Ectodermal cell (in vitro differentiated cells): ENCODE measurements around the gene RAB35.
A peak's percentile ranks its signal among the peaks of the same experiment; 100 is the strongest.

Experiments used
- H3K27ac ChIP-seq: 2 replicates; pipeline ENCODE4 v1.7.0; 2013; ENCODE audit warnings: mild to moderate bottlenecking, low read depth, low read length; ENCODE audit not compliant: insufficient read depth, poor library complexity, severe bottlenecking
- H3K27me3 ChIP-seq: 2 replicates; pipeline ENCODE4 v1.7.0; 2013; ENCODE audit warnings: mild to moderate bottlenecking, low read length; ENCODE audit not compliant: insufficient read depth, control insufficient read depth, poor library complexity, severe bottlenecking
- H3K36me3 ChIP-seq: one replicate; pipeline ENCODE4 v1.7.0; 2013; ENCODE audit warnings: low read length; ENCODE audit not compliant: control insufficient read depth, insufficient read depth
- H3K4me1 ChIP-seq: one replicate; pipeline ENCODE4 v1.7.0; 2013; ENCODE audit warnings: low read length; ENCODE audit not compliant: control insufficient read depth, insufficient read depth
- H3K4me3 ChIP-seq: 2 replicates; pipeline ENCODE4 v1.7.0; 2013; ENCODE audit warnings: low read depth, low read length, control low read depth; ENCODE audit not compliant: insufficient read depth
- H3K9me3 ChIP-seq: 2 replicates; pipeline ENCODE4 v1.7.0; 2013; ENCODE audit warnings: mild to moderate bottlenecking, low read length, moderate library complexity; ENCODE audit not compliant: control insufficient read depth
- WGBS, 2 experiments: methylation state at CpG; one replicate each; pipeline ENCODE4 v1.1.7; 2013; ENCODE audit warnings: missing lambda C conversion rate in 2 of 2; 5-methylcytosine and 5-hydroxymethylcytosine counted together

RAB35 gene

DNA sequence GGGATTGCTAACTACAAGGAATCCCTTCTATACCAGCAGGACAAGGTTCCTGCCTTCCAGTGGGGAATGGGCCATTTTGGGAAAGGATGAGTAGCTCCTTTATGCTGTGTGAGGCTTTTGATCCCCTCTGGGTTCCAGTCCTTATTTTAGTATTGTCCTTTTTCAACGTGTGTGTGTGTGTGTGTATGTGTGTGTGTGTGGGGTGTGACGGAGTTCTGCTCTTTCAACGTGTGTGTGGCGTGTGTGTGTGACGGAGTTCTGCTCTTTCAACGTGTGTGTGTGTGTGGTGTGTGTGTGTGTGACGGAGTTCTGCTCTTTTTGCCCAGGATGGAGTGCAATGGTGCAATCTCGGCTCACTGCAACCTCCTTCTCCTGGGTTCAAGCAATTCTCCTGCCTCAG is 27.4 kb downstream of the RAB35 start:
- no peaks in the 10 kb centered on the region for H3K36me3 ChIP-seq
- H3K4me1 ChIP-seq, result peaks cover 39% of the 10 kb centered on the region
- no peak overlapping the region for H3K27ac ChIP-seq
- no peaks in the 10 kb centered on the region for H3K9me3 ChIP-seq
- WGBS, 2 experiments, result 78 to 87% methylated on average over 8 of the region's 8 CpGs
- H3K27me3 ChIP-seq, result no peaks in the 10 kb centered on the region
- no peak overlapping the region for H3K4me3 ChIP-seq

DNA sequence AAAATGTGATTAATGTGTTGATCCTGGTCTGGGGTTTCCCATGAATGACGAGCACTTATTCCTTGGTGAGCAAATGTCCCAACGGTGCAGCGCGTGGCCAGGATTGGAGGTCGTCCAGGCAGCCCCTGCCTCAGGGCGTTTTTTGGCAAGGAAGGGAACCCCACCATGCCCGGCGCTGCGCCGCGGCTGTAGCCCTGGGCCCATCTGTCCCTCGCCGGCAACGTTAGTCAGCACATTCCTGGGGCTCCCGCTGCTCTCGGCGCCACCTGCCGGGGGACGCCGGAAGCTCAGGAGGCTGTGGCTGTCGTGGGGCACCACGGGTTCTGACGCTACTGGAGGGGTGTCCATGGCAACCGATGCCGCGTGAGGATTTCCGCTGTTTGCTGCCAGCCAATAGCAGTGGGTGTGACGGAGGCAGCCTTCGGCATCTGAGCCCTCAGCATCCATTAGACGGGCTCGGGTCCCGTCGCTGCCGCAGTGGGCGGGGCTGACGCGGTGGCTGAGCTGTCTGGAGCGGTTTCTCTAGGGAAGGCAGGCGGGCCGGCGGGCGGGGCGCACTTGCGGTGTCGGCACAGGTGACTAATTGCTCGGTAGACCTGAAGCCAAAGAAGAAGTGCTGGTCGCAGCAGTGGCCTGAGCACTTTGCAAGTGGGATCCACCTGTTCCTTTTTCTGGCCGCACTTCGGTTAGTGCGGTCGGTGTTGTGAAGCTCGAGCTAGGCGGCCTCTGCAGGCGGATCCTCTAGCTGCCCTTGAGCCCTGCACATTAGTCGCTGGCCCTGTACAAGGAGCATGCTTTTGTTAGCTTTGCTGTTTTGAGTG is 29.5 kb downstream of the RAB35 start:
- H3K4me1 ChIP-seq, result peaks cover 20% of the 10 kb centered on the region
- H3K27ac ChIP-seq, result no peak overlapping the region
- peak overlapping the region; percentile 53 for H3K4me3 ChIP-seq
- H3K9me3 ChIP-seq, result no peaks in the 10 kb centered on the region
- H3K36me3 ChIP-seq, result no peaks in the 10 kb centered on the region
- H3K27me3 ChIP-seq, result no peaks in the 10 kb centered on the region
- WGBS, 2 experiments, result 2% methylated on average over 55 of the region's 55 CpGs

DNA sequence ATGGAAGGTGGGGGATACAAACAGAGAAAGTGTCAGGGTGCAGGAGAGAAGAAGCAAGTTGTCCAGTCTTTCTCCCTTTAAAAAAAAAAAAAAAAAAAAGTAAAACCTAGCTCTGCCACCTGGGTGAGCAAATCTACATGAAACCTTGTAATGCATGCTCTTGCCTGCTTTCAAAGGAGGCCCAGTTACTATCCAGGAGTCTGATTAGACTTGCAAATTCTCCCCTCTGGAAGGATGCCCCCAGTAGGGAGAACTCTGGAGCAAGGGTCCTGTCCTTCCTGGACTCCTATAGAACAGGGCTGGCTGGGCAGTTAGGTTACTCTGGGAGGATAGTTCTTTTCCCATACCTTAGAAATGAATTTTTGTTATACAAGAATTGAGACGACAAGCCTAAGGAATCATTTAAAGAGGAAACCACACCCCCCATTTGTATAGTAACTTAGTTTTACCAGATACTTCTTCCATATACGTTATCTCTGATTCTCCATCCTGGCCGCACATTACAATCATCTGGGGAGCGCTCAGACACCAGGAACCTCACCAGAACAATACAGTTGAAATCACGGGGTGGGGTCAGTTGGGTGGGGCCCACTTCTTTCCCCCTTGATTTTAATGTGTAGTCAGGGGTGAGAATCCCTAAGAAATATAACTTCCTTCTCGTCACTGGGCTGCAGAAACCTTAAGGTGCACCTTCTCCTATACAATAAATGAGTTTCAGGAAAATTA is 30.5 kb downstream of the RAB35 start:
- Histone ChIP-seq H3K4me3 (no peak overlapping the region), H3K4me1 (peaks cover 20% of the 10 kb centered on the region), H3K9me3 (no peaks in the 10 kb centered on the region), H3K36me3 (no peaks in the 10 kb centered on the region), H3K27me3 (no peaks in the 10 kb centered on the region), H3K27ac (no peak overlapping the region)
- 60 to 73% methylated on average over 4 to 6 of the region's 6 CpGs for WGBS, 2 experiments

DNA sequence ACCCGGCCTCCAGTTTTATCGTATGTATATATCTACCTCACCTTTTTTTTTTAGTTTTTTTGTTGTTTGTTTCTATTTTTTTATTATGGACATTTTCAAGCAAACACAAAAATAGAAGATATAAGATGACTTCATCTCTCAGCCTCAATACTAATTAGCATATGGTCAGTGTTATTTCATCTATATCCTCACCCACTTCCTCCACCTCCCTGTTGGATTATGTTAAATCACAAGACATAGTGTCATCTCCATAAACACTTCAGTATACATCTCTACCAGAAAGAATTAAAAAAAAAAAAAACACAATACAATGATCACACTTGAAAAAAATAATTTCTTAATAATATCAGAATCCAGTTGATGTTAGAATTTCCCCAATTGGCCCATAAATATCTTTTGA is 34.9 kb downstream of the RAB35 start:
- H3K27me3 ChIP-seq, result no peaks in the 10 kb centered on the region
- WGBS, 2 experiments, result 100% methylated on average over 2 of the region's 2 CpGs

DNA sequence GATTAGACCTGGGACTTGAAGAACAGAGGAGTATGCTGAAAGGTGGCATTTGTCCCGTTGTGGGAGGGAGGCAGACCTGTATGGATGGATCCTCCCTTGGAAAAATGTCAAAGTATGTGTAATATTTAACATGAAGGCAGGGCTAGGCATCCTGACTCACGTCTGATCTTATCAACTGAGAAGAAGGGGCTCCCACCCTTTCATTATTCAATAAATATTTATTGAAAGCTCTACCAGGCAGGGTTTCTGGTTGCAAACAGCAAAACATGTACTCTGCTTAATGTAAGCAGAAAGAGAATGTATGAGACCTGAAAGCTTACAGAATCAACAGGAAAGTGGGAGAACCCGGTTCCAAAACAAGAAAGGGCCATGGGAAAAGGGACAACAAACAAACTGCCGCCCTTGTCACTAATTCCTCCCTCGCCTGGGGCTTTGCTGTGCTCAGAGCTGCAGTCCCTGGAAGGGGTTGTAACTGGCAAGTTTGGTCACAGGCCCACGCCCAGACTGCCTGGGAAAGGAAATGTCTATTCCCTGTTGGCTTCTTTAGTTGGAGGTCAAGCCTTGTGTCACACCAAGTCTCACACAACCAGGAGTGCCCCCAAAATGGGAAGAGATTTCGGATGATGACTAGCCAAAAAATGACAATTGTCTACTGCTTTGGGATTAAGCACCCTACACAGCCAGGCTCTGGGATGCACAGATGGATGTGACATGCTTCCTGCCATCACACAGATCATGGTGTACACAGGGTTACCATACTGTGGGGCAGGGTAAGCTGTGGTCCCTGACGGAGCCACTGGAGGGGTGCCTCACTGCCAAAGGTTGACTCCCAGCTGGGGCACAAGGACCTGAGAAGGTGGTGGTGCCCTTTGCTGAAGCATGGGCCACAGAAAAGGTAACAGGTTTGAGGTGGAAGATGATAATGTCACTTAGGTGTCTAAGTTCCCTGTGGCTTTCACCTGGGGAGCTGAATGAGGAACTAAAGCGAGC is 36.8 kb downstream of the RAB35 start:
- Histone ChIP-seq H3K4me1 (no peaks in the 10 kb centered on the region), H3K27me3 (no peaks in the 10 kb centered on the region), H3K4me3 (no peak overlapping the region), H3K9me3 (no peaks in the 10 kb centered on the region), H3K36me3 (no peaks in the 10 kb centered on the region), H3K27ac (no peak overlapping the region)
- WGBS, 2 experiments, result 91 to 92% methylated on average over 9 of the region's 9 CpGs

More for the DNA sequence above, 34.9 kb downstream of the RAB35 start:
- Histone ChIP-seq H3K27ac (no peak overlapping the region), H3K4me1 (peaks cover 8% of the 10 kb centered on the region), H3K4me3 (no peak overlapping the region), H3K36me3 (no peaks in the 10 kb centered on the region), H3K9me3 (no peaks in the 10 kb centered on the region)

DNA sequence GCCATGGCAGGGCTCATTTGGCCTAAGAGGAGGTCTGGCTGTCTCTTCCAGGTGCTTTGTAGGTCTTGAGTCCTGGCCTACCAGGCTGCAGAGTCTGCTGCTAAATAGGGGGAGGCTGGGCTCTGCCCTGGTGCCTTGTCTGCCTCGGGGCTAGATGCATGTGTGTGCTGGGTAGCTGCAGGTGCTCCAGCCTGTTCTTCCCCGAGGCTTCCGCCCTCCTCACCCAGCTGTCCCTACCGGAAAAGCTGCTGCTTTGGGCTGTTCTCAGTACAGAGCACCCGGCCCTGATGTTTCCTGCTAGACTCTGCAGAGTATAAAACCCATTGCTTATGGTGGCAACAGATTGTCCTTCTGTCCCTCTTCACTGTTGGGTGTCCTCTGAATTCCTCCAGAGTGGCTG is 37.7 kb downstream of the RAB35 start:
- Histone ChIP-seq H3K27ac (no peak overlapping the region), H3K36me3 (no peaks in the 10 kb centered on the region), H3K9me3 (no peaks in the 10 kb centered on the region), H3K27me3 (no peaks in the 10 kb centered on the region), H3K4me3 (no peak overlapping the region), H3K4me1 (no peaks in the 10 kb centered on the region)
- 87 to 88% methylated on average over 5 of the region's 5 CpGs for WGBS, 2 experiments

DNA sequence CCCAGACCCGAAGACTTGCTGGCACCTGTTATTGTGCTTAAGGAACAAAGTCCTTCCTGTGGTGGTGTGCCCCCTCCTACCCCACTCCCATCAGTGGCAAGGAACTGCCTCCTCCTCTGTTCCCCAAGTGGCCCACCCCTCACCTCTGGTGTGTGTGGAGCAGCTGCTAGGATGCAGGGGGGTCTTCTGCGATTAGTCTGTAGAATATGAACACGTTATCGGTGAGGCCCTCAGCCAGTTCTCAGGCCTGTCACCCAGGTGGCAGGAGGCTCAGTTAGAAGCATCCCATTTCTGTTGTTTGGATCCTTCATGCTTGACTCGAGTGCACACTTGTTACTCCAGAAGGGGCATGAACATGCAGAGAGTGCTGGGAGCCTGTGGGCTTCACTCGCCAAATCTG is 39.3 kb downstream of the RAB35 start:
- H3K9me3 ChIP-seq, result no peaks in the 10 kb centered on the region
- 95 to 96% methylated on average over 6 of the region's 6 CpGs for WGBS, 2 experiments
- no peak overlapping the region for H3K27ac ChIP-seq
- no peaks in the 10 kb centered on the region for H3K27me3 ChIP-seq
- H3K36me3 ChIP-seq, result no peaks in the 10 kb centered on the region
- H3K4me1 ChIP-seq, result no peaks in the 10 kb centered on the region
- no peak overlapping the region for H3K4me3 ChIP-seq

DNA sequence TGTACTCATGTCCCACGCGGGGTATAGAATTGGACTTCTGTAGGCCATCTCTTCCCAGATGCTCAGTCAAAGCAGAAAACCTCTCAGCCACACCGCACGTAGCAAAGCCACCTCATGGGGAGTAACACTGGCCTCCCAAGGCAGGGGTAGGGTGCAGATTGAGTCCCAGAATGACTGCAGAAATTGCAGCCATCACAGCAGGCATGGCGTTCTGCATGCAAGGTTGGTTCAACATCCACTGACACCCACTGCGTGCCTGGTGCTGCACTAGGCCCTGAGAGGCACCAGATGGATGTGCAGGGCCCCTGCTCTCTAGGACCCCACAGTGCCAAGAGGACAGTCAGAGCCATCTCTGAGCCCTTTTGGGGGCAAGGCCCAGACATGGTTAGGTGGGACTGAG is 39.9 kb downstream of the RAB35 start:
- Histone ChIP-seq H3K4me3 (no peak overlapping the region), H3K36me3 (no peaks in the 10 kb centered on the region), H3K9me3 (no peaks in the 10 kb centered on the region), H3K27ac (no peak overlapping the region), H3K27me3 (no peaks in the 10 kb centered on the region), H3K4me1 (no peaks in the 10 kb centered on the region)
- 97 to 98% methylated on average over 6 of the region's 6 CpGs for WGBS, 2 experiments

DNA sequence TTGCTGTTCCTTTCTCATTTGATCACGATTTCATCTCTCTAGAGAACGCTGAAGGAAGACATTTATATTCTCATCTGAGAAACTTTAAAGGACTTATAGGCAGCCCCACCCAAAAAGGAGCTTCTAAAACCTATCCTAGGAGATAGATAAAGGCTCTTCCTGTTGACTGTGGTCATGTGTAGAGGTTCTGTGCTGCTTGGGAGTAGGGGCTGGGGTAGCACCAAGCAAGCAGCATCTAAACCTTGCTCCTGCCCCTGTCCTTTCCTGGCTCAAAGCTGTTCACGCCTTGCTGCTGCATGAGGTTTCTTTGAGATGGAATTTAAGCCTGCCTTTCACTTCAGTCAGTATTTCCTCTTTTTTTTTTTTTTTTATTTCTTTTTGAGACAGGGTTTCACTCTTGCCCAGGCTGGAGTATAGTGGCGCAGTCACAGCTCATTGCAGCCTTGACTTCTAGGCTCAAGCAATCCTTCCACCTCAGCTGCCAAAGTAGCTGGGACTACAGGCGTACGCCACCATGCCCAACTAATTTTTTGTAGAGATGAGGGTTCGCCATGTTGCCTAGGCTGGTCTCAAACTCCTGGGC is 41.4 kb downstream of the RAB35 start:
- Histone ChIP-seq H3K27ac (no peak overlapping the region), H3K36me3 (no peaks in the 10 kb centered on the region), H3K4me1 (no peaks in the 10 kb centered on the region), H3K4me3 (no peak overlapping the region), H3K27me3 (no peaks in the 10 kb centered on the region), H3K9me3 (no peaks in the 10 kb centered on the region)
- WGBS, 2 experiments, result 89 to 91% methylated on average over 7 of the region's 7 CpGs
